ENCODE measurements around the gene ACOT6. TPM values are rescaled to one million over a fixed set of nuclear protein-coding genes. Genes with fewer than 3 reads are reported as not detected.
A peak's percentile ranks its signal among the peaks of the same experiment; 100 is the strongest.
"Not testable (repeated sequence)": the region's sequence is repeated elsewhere in the genome, so short reads cannot be mapped to it uniquely, and the experiment has no call there.

The ACOT6 gene
- polyA plus RNA-seq, 3 donors, result not detected

DNA sequence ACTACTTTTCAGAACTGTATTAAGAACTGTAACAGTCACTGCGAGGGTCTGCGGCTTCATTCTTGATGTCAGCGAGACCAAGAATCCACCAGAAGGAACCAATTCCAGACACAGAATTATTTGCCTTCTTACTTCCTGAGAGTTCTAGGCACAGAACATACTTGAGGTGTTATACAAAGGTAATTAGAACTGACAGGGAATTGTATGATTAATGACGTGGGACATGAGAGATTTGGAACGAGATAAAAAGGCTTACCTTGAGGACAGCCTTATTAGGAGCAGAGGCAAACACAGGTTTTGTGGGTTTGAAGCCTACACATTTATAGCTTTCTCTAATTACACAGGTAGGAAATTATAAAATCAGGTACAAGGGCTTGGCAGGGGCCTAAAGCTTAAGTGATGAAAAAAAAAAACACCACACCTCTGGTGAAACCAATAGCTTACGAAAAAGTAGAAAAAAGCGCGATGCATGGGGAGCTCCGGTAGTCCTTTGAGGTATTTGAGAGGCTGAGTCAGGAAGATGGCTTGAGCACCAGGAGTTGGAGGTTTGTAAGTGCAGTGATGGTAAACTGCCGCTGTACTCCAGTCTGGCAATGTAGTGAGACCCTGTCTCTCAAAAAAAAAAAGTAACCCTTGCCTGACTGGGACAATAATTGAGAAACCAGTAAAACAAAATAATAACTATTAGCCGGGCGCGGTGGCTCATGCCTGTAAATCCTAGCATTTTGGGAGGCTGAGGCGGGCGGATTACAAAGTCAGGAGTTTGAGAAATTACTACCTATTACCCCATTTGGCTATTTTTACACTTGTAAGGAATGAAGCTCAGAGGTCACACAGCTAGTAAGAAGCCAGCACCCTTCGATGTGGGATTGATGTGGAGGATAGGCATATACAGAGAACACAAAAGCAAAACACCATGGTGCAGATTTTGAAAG, 44.1 kb upstream of the ACOT6 start:
- H3K79me2 ChIP-seq (ENCODE audit: insufficient read depth, low read length), result no peaks in the 10 kb centered on the region
- peaks cover 22% of the 10 kb centered on the region for H3K4me1 Mint-ChIP-seq
- peak overlapping the region; percentile 92 to 95 for H3K4me3 Mint-ChIP-seq
- DNase-seq, result no peak
- peaks cover under 1 to 6% of the 10 kb centered on the region in 2 donors for H3K36me3 Mint-ChIP-seq
- peaks cover 11 to 25% of the 10 kb centered on the region in 2 donors for H3K4me1 ChIP-seq (ENCODE audit: control insufficient read depth in 1 of 2, insufficient read depth in 2 of 2, low read length in 2 of 2)
- no peaks in the 10 kb centered on the region for H3K27me3 ChIP-seq (ENCODE audit: control insufficient read depth in 2 of 2, insufficient read depth in 2 of 2, low read length in 2 of 2)
- 100% methylated on average over 7 of the region's 16 CpGs for WGBS (ENCODE audit: insufficient coverage)
- TF ChIP-seq, protein P1, sequence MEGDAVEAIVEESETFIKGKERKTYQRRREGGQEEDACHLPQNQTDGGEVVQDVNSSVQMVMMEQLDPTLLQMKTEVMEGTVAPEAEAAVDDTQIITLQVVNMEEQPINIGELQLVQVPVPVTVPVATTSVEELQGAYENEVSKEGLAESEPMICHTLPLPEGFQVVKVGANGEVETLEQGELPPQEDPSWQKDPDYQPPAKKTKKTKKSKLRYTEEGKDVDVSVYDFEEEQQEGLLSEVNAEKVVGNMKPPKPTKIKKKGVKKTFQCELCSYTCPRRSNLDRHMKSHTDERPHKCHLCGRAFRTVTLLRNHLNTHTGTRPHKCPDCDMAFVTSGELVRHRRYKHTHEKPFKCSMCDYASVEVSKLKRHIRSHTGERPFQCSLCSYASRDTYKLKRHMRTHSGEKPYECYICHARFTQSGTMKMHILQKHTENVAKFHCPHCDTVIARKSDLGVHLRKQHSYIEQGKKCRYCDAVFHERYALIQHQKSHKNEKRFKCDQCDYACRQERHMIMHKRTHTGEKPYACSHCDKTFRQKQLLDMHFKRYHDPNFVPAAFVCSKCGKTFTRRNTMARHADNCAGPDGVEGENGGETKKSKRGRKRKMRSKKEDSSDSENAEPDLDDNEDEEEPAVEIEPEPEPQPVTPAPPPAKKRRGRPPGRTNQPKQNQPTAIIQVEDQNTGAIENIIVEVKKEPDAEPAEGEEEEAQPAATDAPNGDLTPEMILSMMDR (IDR thresholded peaks at IDR 0.05), result no peak
- H4K20me1 ChIP-seq (ENCODE audit: insufficient read depth, low read length), result no peaks in the 10 kb centered on the region
- H3K27ac ChIP-seq (ENCODE audit: low read depth in 1 of 2, low read length in 2 of 2), result no peak overlapping the region
- intact Hi-C loops (cut with micrococcal nuclease), result no loop called here
- peaks cover 4 to 6% (median 4%) of the 10 kb centered on the region in 3 donors for H3K27me3 Mint-ChIP-seq (ENCODE audit: low read depth in 3 of 3)
- peak overlapping the region in 1 of 7 donors; percentile 86 for H3K27ac Mint-ChIP-seq
- H2AFZ ChIP-seq (ENCODE audit: insufficient read depth, low read depth, low read length, poor library complexity, severe bottlenecking), result peak overlapping the region; percentile 91
- no peaks in the 10 kb centered on the region for H3K36me3 ChIP-seq (replicated peaks in 1 of 2; ENCODE audit: control insufficient read depth in 1 of 2, insufficient read depth in 2 of 2, low read length in 2 of 2)
- peak overlapping the region in 1 of 3 experiments; percentile 84 for H3K4me3 ChIP-seq (replicated peaks in 1 of 3; ENCODE audit: low read depth in 2 of 3, low read length in 3 of 3)
- H3K4me2 ChIP-seq (replicated peaks; ENCODE audit: extremely low read depth, low read length, poor library complexity, severe bottlenecking), result peak overlapping the region; percentile 87
- H3K9me3 ChIP-seq (replicated peaks in 1 of 2; ENCODE audit: control insufficient read depth in 1 of 2, insufficient read depth in 1 of 2, low read length in 2 of 2), result peaks cover 0 to under 1% of the 10 kb centered on the region in 2 donors
- peaks cover 2 to 6% (median 4%) of the 10 kb centered on the region in 7 donors for H3K9me3 Mint-ChIP-seq
- H3K9ac ChIP-seq (ENCODE audit: insufficient read depth, low read length, poor library complexity, severe bottlenecking), result no peak overlapping the region

DNA sequence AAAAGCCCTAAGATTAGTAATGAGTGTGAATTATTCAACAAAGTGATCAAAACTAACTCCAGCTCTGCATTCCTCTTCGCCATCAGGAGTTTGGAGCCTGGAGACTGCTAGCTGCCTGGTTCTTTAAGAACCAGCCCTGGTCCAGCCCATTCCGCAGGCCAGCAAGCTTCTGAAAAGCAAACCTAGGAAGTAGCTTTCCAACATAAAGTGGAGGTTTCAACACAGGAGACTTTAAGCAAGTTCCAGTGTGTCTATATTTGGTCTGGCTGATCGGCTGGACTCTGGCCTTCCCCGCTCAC, 43.5 kb upstream of the ACOT6 start:
- Mint-ChIP-seq H3K27ac (peak overlapping the region in 5 of 7 donors; percentile 63 to 86 (median 83)), H3K4me3 (peak overlapping the region; percentile 92 to 95), H3K4me1 (peaks cover 22% of the 10 kb centered on the region), H3K36me3 (peaks cover 6 to 11% of the 10 kb centered on the region in 2 donors)
- Histone ChIP-seq H3K4me3 (replicated peaks in 1 of 3; ENCODE audit: low read depth in 2 of 3, low read length in 3 of 3) (peak overlapping the region; percentile 41 to 84 (median 65)), H3K4me2 (replicated peaks; ENCODE audit: extremely low read depth, low read length, poor library complexity, severe bottlenecking) (peak overlapping the region; percentile 87), H3K4me1 (ENCODE audit: control insufficient read depth in 1 of 2, insufficient read depth in 2 of 2, low read length in 2 of 2) (peaks cover 11 to 25% of the 10 kb centered on the region in 2 donors), H3K27ac (ENCODE audit: low read depth in 1 of 2, low read length in 2 of 2) (peak overlapping the region in 1 of 2 donors; percentile 67), H2AFZ (ENCODE audit: insufficient read depth, low read depth, low read length, poor library complexity, severe bottlenecking) (peak overlapping the region; percentile 91), H3K9ac (ENCODE audit: insufficient read depth, low read length, poor library complexity, severe bottlenecking) (peak overlapping the region; percentile 61)
- H4K20me1 ChIP-seq (ENCODE audit: insufficient read depth, low read length); H3K9me3 ChIP-seq (replicated peaks in 1 of 2; ENCODE audit: control insufficient read depth in 1 of 2, insufficient read depth in 1 of 2, low read length in 2 of 2); intact Hi-C loops (cut with micrococcal nuclease); DNase-seq; H3K36me3 ChIP-seq (replicated peaks in 1 of 2; ENCODE audit: control insufficient read depth in 1 of 2, insufficient read depth in 2 of 2, low read length in 2 of 2); H3K27me3 ChIP-seq (ENCODE audit: control insufficient read depth in 2 of 2, insufficient read depth in 2 of 2, low read length in 2 of 2); H3K79me2 ChIP-seq (ENCODE audit: insufficient read depth, low read length); H3K9me3 Mint-ChIP-seq; H3K27me3 Mint-ChIP-seq (ENCODE audit: low read depth in 3 of 3): not testable (repeated sequence)
- WGBS (ENCODE audit: insufficient coverage), result 5% methylated on average over 3 of the region's 4 CpGs

- H3K9me3 ChIP-seq (replicated peaks in 1 of 2; ENCODE audit: control insufficient read depth in 1 of 2, insufficient read depth in 1 of 2, low read length in 2 of 2); intact Hi-C loops (cut with micrococcal nuclease); H3K36me3 ChIP-seq (replicated peaks in 1 of 2; ENCODE audit: control insufficient read depth in 1 of 2, insufficient read depth in 2 of 2, low read length in 2 of 2); H3K79me2 ChIP-seq (ENCODE audit: insufficient read depth, low read length); H3K9me3 Mint-ChIP-seq; H3K27me3 ChIP-seq (ENCODE audit: control insufficient read depth in 2 of 2, insufficient read depth in 2 of 2, low read length in 2 of 2); H3K27me3 Mint-ChIP-seq (ENCODE audit: low read depth in 3 of 3); H4K20me1 ChIP-seq (ENCODE audit: insufficient read depth, low read length): not testable (repeated sequence)
- Mint-ChIP-seq H3K4me3 (peak within 1 kb of the TSS; percentile 92 to 95), H3K4me1 (peaks cover 22% of the 10 kb centered on the region), H3K36me3 (peaks cover 12 to 13% of the 10 kb centered on the region in 2 donors), H3K27ac (peak within 1 kb of the TSS in 6 of 7 donors; percentile 62 to 86 (median 81))
- Histone ChIP-seq H3K4me3 (replicated peaks in 1 of 3; ENCODE audit: low read depth in 2 of 3, low read length in 3 of 3) (peak within 1 kb of the TSS; percentile 41 to 84 (median 65)), H3K4me2 (replicated peaks; ENCODE audit: extremely low read depth, low read length, poor library complexity, severe bottlenecking) (peak within 1 kb of the TSS; percentile 87), H2AFZ (ENCODE audit: insufficient read depth, low read depth, low read length, poor library complexity, severe bottlenecking) (peak within 1 kb of the TSS; percentile 91), H3K4me1 (ENCODE audit: control insufficient read depth in 1 of 2, insufficient read depth in 2 of 2, low read length in 2 of 2) (peaks cover 11 to 25% of the 10 kb centered on the region in 2 donors), H3K9ac (ENCODE audit: insufficient read depth, low read length, poor library complexity, severe bottlenecking) (peak within 1 kb of the TSS; percentile 61), H3K27ac (ENCODE audit: low read depth in 1 of 2, low read length in 2 of 2) (peak within 1 kb of the TSS in 1 of 2 donors; percentile 67)
- under 1% methylated on average over 55 of the region's 83 CpGs for WGBS (ENCODE audit: insufficient coverage)
- DNase-seq, result peak; percentile 47 to 59 (median 47)
Measured at GRCh38 chr14:73569185-73569958, 42.9 kb upstream of the ACOT6 start, which contains the start of gene ACOT2. Gene ACOT2, plus strand, starts transcription at chr14:73569213. Its CDS starts 28 bp downstream, at chr14:73569241.
